NK-92 treated with Interleukin-12 subunit alpha and Interleukin-12 subunit beta, amount 100 ng/mL, for 24 hours (cell line): ENCODE measurements around the gene FOXP1.

Experiments used
- DNase-seq: peaks from one replicate; lab custom pipeline; 2025; lab: John Stamatoyannopoulos, UW

The FOXP1 gene

DNA sequence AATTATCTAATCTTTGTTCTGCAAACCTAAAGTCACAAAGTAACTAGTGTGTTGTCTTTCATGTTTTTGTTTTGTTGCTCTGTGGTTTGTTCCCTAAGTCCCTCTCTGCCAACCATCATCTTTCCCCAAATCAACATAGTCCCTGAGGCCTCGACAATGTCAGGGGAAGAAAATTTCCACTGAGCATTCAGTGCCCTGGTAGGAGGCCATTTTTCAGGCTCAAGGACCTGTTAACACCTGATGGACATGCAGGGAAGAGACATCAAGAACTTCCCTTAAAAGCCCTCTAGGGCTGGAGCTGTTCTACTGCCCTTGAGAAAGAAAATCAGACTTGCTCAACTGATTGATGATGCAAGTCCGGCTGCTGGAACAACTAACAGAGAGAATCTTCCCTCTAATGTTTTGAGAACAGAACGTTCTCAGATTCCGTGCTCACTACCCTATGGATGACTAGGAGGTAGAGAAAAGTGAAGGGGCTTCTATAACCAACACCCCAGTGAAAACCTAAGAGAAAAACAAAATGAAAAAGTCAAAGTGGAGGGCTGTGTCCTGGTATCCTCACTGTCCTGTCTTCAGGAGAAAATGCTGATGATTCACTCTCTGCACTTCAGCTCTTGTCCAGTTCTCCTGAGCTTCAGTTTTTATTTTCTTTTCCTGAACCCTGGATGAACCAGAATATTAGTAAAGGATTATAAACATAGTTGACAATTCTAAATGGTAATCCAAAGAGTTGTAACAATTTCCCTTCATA, 373.1 kb downstream of the FOXP1 start:
- DNase-seq = no peak

DNA sequence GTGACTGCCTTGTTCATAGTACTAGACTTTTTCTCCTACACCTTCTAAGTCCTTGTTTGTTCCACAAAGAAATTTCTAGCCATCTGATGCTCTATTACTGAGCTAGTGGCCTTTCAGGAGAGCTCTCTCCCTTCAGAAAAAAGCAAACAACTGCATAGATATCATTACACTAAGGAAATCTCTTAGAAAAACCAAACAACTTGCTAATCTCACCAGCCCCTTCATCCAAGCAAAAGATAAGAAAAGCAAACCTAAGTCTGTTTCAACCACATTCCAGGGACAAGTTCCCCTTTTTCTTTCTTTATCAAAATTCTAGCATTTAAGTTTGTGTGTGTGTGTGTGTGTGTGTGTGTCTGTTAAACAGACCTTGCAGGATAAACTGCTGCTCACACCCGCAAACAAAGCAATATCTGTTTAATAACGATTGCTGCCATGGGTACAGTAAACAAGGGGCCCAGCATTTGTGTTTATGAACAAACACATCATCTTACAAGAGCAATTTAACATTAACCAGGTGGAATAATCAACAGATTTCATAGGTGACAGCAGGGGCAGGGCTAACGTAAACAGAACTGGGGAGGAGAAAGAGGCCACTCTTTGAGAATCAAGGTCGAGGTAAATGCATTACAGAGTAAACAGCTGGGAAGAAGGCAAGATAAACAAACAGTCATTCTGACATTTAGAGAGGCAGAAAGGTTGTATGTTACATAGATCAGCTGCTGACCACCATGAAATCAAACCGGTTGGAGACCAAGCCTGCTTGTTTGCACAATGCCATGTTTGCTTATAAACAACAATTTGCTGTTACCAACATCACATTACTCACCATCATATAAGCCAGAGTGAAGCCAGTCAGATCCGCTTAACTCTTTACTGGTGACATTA, 375.1 kb downstream of the FOXP1 start:
- DNase-seq = no peak

DNA sequence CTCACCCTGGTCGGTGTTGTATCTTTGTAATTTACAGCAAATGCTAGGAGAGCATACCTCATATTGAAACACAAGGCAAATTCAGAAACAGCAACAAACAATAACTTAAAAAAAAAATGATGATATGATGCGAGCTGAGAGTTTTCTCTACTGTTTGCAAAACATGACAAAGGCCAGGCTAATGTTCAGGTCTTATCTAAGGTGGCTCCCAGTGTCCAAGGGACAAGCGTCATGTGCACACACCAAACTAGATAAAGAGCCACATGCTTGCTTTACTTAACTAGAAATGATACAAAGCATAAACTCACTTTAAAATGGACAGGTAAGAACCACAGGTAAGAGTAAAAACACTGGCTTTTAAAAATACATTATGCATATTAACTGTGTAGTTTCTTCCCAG, 375.9 kb downstream of the FOXP1 start:
- DNase-seq = no peak

DNA sequence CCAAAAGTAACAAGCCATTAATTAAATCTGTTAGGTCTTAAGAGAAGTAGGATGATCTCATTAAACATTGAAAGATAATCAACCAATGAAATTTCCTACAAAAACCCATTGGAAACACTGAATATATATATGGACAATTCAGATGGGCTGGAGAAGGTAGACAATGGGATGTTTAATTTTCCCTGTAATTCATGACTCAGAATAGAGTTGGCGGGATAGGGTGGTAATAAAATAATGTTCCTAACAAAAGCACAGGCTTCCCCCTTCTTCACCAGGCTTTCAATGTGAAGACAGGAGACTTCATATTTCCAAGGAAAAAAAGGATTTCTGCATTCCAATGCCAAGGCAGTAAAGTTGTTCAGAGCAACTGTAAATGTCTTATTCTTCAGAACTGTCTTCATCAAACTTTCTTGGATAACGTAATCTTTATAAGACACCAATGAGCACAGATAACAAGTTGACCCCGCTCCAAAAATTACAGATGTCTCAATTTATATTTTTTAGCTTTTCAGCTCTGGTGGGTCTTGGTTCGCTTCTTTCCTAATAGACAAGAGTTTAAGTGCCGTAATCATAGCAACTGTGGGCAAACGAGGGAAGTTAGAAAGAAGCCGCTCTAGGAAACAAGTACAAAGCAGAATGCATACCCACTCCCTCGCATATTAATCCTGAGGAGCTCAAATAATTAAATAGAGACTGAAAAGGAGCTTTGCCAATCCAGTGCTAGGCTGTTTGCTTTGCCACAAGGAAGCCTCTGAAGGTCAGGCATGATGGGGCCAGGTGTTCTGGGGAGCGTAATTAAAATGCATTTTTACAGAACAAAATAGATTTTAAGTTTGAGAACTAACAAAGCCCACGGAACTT, 377.0 kb downstream of the FOXP1 start:
- DNase-seq = no peak

DNA sequence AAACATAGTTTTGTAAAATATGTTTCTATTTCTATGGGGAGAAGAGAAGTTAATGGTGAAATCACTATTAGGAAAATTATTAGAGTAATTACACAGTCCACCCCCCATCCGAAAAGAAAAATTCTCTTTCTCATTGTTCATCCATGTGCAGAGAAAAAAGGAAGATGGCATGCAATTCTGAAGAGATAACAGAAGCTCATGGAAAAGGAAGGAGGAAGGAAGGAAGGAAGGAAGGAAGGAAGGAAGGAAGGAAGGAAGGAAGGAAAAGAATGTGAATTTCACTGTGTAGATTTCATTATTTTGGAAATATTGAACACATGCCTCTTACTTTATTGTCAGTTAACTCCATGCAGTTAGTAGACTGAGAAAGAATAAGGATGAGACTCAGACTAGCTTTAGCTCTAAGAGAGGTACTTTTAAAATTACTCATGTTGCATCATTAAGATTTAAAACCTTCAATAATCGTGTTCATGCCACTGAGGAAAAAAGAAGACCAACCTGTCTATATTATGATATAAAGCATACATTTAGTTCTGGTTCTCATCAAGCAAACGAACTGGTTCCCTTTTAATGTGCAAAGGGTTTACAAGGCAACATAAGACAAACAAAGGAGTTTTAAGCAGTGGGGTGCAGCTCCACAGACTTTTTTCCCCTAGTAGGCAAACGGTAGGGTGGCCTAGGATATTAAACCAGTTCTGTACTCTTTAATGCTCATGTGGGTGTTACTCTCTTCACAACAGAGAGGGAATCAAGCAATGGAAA, 379.6 kb downstream of the FOXP1 start:
- DNase-seq = no peak

DNA sequence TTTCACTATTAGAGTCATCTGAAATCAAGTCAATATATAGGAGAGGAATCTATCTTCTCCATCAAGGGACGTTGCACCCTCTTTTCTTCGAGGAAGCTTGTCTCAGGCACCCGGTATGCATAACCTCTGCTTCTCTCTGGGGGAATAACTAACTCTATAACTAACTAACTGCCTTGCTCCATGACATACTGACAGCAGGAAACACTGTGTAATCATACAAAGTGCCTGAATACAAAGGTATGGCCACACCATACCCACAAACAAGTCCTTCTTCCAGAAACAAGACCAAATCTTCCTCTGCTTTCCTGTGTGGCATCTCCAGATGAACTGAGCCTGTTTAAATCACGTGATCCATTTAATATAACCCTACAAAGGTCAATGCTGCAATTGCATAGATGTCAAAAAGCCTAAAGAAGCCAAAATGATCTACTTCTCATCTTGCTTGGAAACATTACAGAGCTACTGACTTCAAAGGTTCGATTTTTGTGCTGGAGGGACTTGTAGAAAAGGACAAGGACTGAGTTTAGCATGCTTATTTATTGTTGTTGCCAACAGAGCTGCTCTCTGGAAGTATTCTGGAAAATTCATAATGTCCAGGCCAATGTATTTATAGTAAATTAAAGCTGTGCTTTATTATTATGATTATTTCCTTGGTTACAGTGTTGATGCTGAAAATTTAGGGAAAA, 380.5 kb downstream of the FOXP1 start:
- no peak for DNase-seq

DNA sequence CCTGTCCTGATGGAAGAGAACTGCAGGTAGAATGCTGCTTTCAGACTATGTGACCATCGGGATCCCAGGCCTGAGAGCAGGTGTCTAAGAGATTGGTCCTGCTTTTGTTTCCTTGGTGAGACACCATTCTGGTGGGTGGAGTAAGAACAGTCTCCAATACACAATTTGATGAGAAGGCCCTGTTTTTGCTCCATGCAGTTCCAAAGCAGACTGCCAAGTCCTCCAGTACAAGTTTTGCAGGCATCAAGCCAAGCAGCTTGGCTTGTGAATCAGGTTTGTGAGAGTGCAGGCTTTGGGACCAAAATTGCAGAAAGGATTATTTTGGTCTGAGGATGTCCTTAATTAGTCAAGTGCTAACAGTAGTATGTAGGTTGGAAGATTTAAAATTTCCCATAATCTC, 381.6 kb downstream of the FOXP1 start:
- no peak for DNase-seq

DNA sequence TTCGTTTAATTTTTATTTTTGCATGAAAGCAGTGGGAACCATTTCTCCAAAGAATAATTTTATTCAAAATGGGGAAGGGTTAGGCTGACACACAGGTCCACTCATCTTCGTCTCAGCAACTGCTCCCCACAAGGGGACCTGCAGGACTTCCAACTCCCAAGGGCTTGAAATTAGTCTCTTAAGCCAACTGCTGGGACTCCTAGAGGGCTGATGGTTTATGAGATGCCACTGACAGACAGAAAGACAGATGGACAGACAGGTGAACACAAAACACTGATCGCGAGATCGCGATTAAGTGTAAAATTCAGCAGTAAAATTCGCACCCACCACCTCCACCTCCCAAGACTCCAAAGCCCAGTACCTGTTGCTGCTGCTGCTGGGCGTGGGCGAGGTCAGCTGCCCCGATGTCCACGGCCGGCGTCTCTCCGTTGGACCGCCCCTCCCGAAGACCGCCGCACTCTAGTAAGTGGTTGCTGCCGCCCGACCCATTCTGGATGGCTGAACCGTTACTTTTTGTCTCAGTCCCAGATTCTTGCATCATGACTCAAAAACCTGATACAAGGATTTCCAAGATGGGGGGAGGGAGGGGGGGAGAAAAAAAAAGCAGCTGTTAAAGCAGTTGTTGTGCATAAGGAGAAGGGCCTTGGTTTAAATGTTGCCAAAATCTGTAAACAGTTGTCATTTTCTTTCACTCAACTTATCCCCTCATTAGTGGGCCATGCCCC, 385.5 kb downstream of the FOXP1 start:
- no peak for DNase-seq

DNA sequence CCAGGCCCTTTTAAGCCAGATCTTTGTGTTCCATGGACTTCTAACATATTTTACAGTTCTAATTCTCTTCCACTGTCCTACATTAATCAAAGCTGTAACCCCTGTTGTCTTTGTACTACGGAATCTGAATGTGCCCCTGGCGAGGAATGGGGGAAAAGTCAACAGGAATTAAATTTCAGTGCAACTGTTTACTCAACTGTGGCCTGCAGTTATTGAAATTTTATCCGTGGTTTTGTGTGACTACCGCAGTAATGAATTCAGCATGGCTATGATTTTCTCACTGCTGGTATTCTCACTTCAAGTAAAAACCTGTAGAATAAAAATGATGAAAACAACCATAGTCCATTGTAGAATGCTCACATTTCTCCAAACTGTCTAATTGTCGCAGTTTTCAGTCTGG, 388.0 kb downstream of the FOXP1 start:
- DNase-seq = no peak

DNA sequence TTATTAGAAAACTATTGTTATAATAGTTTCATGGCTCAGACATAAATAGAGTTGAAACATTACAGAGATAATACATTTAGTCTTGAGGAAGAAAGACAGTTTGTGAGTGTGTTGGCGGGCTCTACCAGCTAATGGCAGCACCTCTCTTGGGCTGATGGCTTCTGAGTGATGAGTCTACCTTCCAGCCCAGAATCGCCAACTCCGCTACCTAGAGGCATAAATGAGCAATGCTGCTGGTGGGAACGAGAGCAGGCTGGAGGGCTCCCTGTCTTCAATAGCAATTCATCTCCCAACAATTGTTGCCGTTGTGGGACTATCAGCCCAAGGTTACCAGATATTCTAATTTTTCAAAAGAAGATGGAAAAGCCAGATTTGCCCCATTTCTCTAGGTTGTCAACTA, 388.7 kb downstream of the FOXP1 start:
- no peak for DNase-seq

DNA sequence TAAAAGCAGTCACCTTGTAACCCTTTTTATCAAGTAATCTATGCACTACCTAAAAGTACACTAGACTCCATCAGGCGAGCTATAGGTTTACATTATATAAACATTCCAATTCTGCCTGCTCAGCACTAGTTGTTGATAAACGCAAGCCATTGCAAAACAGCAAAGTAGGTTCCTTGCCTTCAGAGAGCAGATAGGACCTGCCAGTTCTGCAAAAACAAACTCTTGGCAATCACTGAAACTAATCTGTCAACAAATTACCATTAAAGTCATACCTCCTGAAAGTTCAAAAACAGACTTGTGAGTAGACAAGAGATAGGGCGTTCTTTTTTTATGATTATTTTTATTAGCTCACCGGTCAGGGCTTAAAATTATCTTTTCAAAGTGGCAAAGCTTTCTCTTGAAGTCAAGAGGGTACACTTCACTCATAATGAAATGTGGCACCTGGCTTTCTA, 392.5 kb downstream of the FOXP1 start:
- no peak for DNase-seq

DNA sequence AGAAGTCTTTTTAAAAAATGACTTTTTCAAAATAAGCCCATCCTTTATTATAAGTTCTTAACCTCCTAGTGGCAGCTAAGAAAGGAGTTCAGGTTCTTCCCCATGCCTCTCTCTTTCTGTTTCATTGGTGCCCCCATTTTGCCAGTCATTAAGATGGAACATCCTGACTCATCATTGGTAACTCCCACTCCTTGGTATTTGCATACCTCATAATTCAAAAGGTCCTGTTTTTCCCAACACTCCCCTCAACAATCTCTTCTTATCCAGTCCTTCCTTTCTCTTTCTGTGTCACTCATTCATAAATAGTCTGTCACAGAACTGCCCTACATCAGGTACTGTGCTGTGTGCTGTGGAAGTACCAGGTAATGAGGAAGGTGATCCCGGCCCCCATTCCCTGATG, 394.0 kb downstream of the FOXP1 start:
- no peak for DNase-seq

DNA sequence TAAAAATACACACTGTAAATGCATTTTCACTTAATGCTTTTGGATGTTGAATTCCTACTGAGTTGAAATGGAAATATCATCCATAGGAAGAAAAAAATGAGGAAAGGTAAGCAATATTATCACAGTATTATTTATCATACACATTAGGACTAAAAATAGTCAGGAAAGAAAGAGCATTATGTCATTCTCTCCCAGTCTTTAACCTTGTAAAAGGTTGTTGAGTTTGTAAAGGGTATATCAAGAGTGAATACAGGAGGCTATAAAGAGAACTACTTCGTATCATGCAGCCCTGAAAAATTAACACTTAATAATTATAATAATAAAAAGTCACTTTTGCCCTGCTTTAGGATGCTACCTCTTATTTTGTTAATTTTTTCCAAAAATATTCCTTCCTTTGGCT, 395.8 kb downstream of the FOXP1 start:
- no peak for DNase-seq

DNA sequence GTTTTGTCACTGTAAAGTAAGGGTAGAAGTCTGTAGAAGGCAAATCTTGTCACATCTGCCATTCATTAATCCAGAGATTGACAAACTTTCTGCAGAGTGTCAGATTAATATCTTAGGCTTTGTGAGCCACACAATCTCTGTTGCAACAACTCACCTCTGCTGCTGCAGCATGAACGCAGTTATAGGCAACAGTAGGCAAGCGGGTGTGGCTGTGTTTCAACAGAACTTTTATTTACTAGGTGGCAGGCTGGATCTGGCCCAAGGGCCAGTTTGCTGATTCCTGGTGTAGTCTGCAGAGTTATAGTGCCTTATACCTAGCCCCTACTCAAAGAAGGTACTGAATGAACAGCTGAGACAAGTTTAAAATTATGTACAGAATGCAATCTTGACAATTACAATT, 396.7 kb downstream of the FOXP1 start:
- no peak for DNase-seq

DNA sequence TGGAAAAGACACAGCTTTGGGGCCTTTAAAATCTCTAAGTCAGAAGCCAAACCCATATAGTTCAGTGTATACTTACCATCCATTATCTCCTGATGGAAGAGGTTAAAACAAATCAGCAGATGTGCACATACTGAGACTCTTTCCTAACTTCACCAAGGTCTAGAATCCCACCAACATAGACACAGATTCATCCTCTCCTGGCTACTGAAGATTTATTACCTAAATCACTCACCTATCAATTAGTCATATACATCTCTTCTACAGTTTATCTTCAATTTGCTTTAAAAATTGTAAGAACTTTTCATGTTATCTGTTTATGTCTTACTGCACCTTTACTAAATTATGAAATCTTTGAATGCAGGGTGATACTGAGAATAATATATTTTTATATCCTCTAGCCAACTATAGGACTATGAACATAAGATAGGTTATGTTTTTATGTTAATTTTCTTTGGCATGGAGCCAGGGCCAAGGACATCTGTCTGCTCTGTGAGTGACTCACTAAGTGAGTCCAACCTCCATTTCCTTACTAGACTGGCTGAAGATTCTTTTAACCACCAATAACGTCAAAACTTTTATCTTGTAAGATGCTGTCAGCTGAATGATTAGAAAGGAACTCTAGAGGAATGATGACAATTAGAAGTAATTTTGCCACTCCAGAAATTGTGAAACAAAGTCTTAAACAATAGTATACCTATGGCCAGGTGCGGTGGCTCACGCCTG, 397.6 kb downstream of the FOXP1 start:
- no peak for DNase-seq

DNA sequence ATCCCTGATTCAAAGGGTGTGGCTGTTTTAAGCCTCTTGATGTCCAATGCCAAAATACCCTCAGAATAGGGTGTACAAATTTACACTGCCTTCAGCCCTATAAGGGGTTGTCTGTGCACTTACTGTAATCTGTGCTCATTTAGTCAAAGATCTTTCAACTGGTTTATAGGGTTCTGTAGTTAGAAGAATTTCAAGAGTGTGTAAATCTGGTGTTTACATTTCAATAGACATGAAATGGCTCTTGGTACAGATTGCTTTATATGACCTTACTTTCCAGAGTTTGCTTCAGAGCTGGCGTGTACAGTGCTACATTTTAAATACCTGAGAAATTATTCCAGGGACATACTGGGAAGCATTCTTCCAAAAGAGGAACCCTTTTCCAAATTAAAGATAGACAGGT, 399.3 kb downstream of the FOXP1 start:
- no peak for DNase-seq

DNA sequence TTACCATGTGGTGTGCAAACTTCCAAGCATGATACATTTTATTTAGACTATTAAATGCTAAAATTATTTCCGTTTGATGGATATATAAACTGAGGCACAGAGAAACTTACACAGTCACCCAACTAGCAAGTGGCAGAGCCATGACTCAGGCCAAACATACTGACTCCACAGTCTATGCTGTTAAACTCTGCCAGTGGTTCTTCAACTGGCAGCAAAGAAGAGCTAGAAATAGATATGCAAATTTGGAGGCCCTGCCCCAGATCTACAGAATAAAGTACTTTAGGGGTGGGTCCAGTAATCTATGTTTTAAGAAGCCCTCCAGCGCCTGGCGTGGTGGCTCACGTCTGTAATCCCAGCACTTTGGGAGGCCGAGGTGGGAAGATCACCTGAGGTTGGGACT, 400.0 kb downstream of the FOXP1 start:
- DNase-seq = no peak

DNA sequence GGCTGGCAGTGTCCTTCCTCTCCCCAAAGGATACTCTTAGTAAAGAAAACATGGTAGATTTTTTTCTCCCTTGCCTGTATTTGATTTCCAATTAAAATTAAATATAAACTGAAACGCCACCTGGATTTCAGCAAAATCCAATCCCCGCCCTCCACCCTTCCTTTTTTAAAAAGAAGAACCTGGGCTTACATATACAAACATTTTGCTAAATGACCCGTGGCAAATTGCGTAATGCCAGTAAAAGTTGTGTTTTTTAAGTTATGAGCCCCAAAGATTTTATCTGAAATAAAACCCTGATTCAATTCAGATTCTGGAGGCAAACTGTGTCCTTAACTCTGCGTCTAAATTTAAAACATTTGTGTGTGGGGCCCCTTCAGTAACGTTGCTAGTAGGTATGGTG, 403.0 kb downstream of the FOXP1 start:
- no peak for DNase-seq

DNA sequence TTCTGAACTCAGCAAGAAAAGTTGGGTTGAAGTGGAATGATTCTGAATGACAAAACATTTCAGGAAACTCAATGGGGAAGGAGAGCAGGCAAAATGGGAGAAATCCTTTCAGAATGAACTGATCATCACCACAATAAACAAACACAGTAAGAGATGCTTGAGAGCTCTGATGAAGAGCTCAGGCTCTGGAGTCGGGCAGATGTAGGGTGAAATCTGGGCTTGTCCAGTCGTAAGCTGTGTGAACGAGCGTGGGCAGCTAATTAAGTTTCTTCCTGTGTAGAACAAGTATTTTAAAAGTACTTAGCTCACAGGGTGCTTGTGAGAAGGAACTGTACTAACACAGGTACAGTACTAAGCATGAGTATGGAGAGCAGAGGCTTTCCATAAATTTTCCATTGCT, 406.2 kb downstream of the FOXP1 start:
- DNase-seq = no peak

DNA sequence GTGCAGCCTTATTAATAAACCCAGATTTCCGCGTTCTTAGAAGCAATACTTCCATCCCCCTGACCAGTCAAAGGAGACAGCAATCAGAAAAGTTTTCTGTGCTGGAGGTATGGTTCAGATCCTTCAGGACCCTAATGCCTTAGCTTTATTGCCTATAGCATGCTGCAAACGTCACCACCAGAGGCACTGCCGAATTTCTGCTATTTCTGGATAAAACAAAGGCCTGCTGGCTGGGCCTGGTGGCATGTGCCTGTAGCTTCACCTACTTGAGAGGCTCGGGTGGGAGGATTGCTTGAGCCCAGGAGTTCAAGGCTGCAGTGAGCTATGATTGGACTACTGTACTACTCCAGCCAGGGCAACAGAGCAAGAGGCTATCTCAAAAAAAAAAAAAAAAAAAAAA, 407.2 kb downstream of the FOXP1 start:
- DNase-seq = no peak
